Panc1 (cell line): ENCODE measurements around the gene IL17REL. TPM values are rescaled to one million over a fixed set of nuclear protein-coding genes. Genes with fewer than 3 reads are reported as not detected.
"Not testable (repeated sequence)": the region's sequence is repeated elsewhere in the genome, so short reads cannot be mapped to it uniquely, and the experiment has no call there.

Experiments
- ATAC-seq: fragments of 200-7000 bp; cut with Tn5 transposase; 2 replicates; pipeline ENCODE4 v1.9.1; 2020; ENCODE audit warnings: mild to moderate bottlenecking, moderate library complexity
- BruUV-seq: library from RNA; stranded (reverse); fragments of 400-500 nt; replicated peaks from 2 replicates; lab custom pipeline; 2021; lab: Mats Ljungman, UMichigan
- CTCF ChIA-PET: fragments of 300-600 bp; sonication (Branson Sonifier 250); formaldehyde crosslinking; loops from one replicate; lab custom pipeline; 2022; ENCODE audit warnings: antibody characterized with exemption; lab: Charles Lee
- POLR2A ChIA-PET: fragments of 300-600 bp; sonication (Branson Sonifier 250); formaldehyde crosslinking; loops from one replicate; lab custom pipeline; 2022; ENCODE audit warnings: antibody characterized with exemption; lab: Charles Lee
- DNase-seq: peaks from one replicate; pipeline ENCODE4 v3.0.0-alpha.2; 2010; ENCODE audit warnings: low read depth, low spot score
- H3K27ac ChIP-seq: 2 replicates; pipeline ENCODE4 v1.5.1; 2011; ENCODE audit warnings: mild to moderate bottlenecking, low read length, inconsistent platforms
- H3K27me3 ChIP-seq: fragments of 200-500 bp; sonication (Bioruptor generic); 2 replicates; pipeline ENCODE4 v1.6.0; 2014; ENCODE audit warnings: low read length, inconsistent platforms; ENCODE audit not compliant: control insufficient read depth, insufficient read depth
- H3K36me3 ChIP-seq: fragments of 200-500 bp; sonication (Bioruptor generic); 2 replicates; pipeline ENCODE4 v1.5.1; 2014; ENCODE audit warnings: inconsistent platforms, mild to moderate bottlenecking, low read length, moderate library complexity; ENCODE audit not compliant: control insufficient read depth, insufficient read depth
- H3K4me1 ChIP-seq: 2 replicates; pipeline ENCODE4 v1.5.1; 2011; ENCODE audit warnings: inconsistent platforms, mild to moderate bottlenecking, low read length, moderate library complexity; ENCODE audit not compliant: control insufficient read depth, insufficient read depth
- H3K4me3 ChIP-seq, 2 experiments: 2 replicates each; pipeline ENCODE4 v1.5.1; 2011 to 2012; ENCODE audit warnings: low read depth in 2 of 2, low read length in 2 of 2, mild to moderate bottlenecking in 2 of 2, inconsistent platforms in 1 of 2, moderate library complexity in 1 of 2
- H3K9me3 ChIP-seq: fragments of 200-500 bp; sonication (Bioruptor generic); 2 replicates; pipeline ENCODE4 v1.5.1; 2014; ENCODE audit warnings: low read depth, mild to moderate bottlenecking, inconsistent platforms, low read length, moderate library complexity; ENCODE audit not compliant: control insufficient read depth, insufficient read depth
- CTCF ChIP-seq: fragments of 450-650 bp; IDR thresholded peaks from 2 replicates; pipeline ENCODE4 v1.5.1; 2017; ENCODE audit warnings: mild to moderate bottlenecking
- POLR2AphosphoS5 ChIP-seq: IDR thresholded peaks from 2 replicates; pipeline ENCODE4 v1.6.1; 2012; ENCODE audit warnings: mild to moderate bottlenecking, low read depth, low read length, moderate library complexity
- REST ChIP-seq, 2 experiments: IDR thresholded peaks; 2 replicates each; pipeline ENCODE4 v1.6.1; 2011 to 2012; ENCODE audit warnings: low read depth in 2 of 2, control low read depth in 1 of 2, low read length in 1 of 2, mild to moderate bottlenecking in 1 of 2, moderate library complexity in 1 of 2; ENCODE audit not compliant: insufficient read depth in 1 of 2
- SIN3A ChIP-seq: IDR thresholded peaks from 2 replicates; pipeline ENCODE4 v1.6.1; 2012; ENCODE audit warnings: low read depth, mild to moderate bottlenecking, low read length, moderate library complexity, borderline replicate concordance; ENCODE audit not compliant: insufficient read depth
- TCF7L2 ChIP-seq: IDR thresholded peaks from 2 replicates; pipeline ENCODE4 v1.6.1; 2011; ENCODE audit warnings: mild to moderate bottlenecking, low read depth, low read length, inconsistent platforms
- in situ Hi-C: cut with HindIII; loops from 2 replicates; pipeline ENCODE4 v1.10.0; 2016; ENCODE audit warnings: low sequenced_read_pairs, low pct_unique_long_range_greater_than_20kb
- intact Hi-C: fragments of 100-400 bp; cut with micrococcal nuclease; formaldehyde crosslinking; loops from one replicate; pipeline ENCODE4 v1.10.0; 2022; ENCODE audit not compliant: unreplicated experiment
- microRNA-seq: library from miRNA; unstranded; fragments of <30 nt; microRNA quantifications from one replicate; pipeline ENCODE4 v1.1.0, GENCODE V29; 2020; ENCODE audit not compliant: unreplicated experiment
- total RNA-seq: library from RNA; stranded (reverse); gene quantifications from one replicate; pipeline ENCODE4 v1.2.1, GENCODE V29; 2021; ENCODE audit not compliant: unreplicated experiment

IL17REL gene
- total RNA-seq, 1 experiment from 2014 or later = 0.82 TPM

- in situ Hi-C loops = no loop called here
- intact Hi-C loops = no loop called here
- peaks cover 49% of the 10 kb centered on the region for H3K4me1 ChIP-seq
- H3K4me3 ChIP-seq = no peak overlapping the region
- H3K27ac ChIP-seq = peak overlapping the region; percentile 54; the same call in 1 of the 2 replicates
- no peak for TF ChIP-seq REST (IDR thresholded peaks at IDR 0.05; ENCODE audit: insufficient read depth in 1 of 2, low read depth in 2 of 2, low read length in 1 of 2)
- TF ChIP-seq TCF7L2 = no peak
- TF ChIP-seq CTCF = no peak
- no peak for TF ChIP-seq SIN3A
- no peak for TF ChIP-seq POLR2AphosphoS5
- no peak for DNase-seq
- H3K36me3 ChIP-seq = no peaks in the 10 kb centered on the region
- no TSS peak for BruUV-seq
- CTCF ChIA-PET = no interaction called here
- H3K27me3 ChIP-seq = no peaks in the 10 kb centered on the region
- POLR2A ChIA-PET = interaction anchor here (0.6 to 0.7 kb wide), 2 partner anchors 17 to 320 kb away, joined by 3 to 4 read pairs; no protein-coding TSS in a partner anchor
- ATAC-seq = no peak
- H3K9me3 ChIP-seq = no peaks in the 10 kb centered on the region
Measured at GRCh38 chr22:49946612-49947295, 65.8 kb downstream of the IL17REL start.

- Histone ChIP-seq H3K4me3 (0 out of 4 replicates have a peak overlapping the region, but pooled peaks of 1 of the 2 experiments have one; percentile 20), H3K27ac (peak overlapping the region; percentile 82), H3K4me1 (peaks cover 38% of the 10 kb centered on the region)
- H3K9me3 ChIP-seq, intact Hi-C loops, H3K36me3 ChIP-seq, in situ Hi-C loops, ATAC-seq, BruUV-seq, H3K27me3 ChIP-seq, CTCF ChIA-PET: not testable (repeated sequence)
- POLR2A ChIA-PET = interaction anchor here (0.5 kb wide), 1 partner anchor 15 kb away, joined by 3 read pairs; the partner anchor contains the start of gene PIM3
- peak; percentile 84 for DNase-seq
Measured at GRCh38 chr22:49945042-49945794, 67.3 kb downstream of the IL17REL start.

Small RNAs within 50 kb of the gene (microRNA-seq; reads per million reads assigned to microRNA genes)
- not detected for gene MIR6821

Other genes with a start within 250 kb of the IL17REL start
- 24.0 TPM for gene BRD1, start 184.9 kb downstream of the IL17REL start, total RNA-seq
- 17.3 TPM for gene ZBED4, start 158.9 kb downstream of the IL17REL start, total RNA-seq
- 23.4 TPM for gene ALG12, start 94.3 kb downstream of the IL17REL start, total RNA-seq
- 59.7 TPM for gene CRELD2, start 94.1 kb downstream of the IL17REL start, total RNA-seq
- 58.2 TPM for gene PIM3, start 52.0 kb downstream of the IL17REL start, total RNA-seq
- not detected for gene TTLL8, start 45.5 kb upstream of the IL17REL start, total RNA-seq
- gene MLC1, start 72.7 kb upstream of the IL17REL start, total RNA-seq = not detected
- 0.10 TPM for gene MOV10L1, start 77.2 kb upstream of the IL17REL start, total RNA-seq
- 0.77 TPM for gene PANX2, start 158.0 kb upstream of the IL17REL start, total RNA-seq
- 55.7 TPM for gene TRABD, start 173.1 kb upstream of the IL17REL start, total RNA-seq
- gene SELENOO, start 188.2 kb upstream of the IL17REL start, total RNA-seq = 34.3 TPM
- 31.3 TPM for gene TUBGCP6, start 232.3 kb upstream of the IL17REL start, total RNA-seq
- 71.3 TPM for gene HDAC10, start 238.5 kb upstream of the IL17REL start, total RNA-seq
- 74.6 TPM for gene MAPK12, start 248.9 kb upstream of the IL17REL start, total RNA-seq